PC-9 (cell line): ENCODE measurements around the gene CXCL16.

Experiments used
- CTCF ChIP-seq: fragments of 200-600 bp; sonication (generic); conservative IDR thresholded peaks from 2 replicates; pipeline ENCODE4 v1.6.1; 2017; ENCODE audit warnings: mixed run types, antibody characterized with exemption, mild to moderate bottlenecking, moderate library complexity
- EZH2 ChIP-seq: fragments of 200-600 bp; sonication (generic); IDR thresholded peaks from 2 replicates; pipeline ENCODE4 v1.8.0; 2017; ENCODE audit warnings: antibody characterized with exemption, low read depth

GRCh38 chr17:4716081-4716480 lies 23.6 kb downstream of the CXCL16 start:
- no peak for TF ChIP-seq CTCF
- no peak for TF ChIP-seq EZH2
